ENCODE results near the gene CBX7.
A peak's percentile ranks its signal among the peaks of the same experiment; 100 is the strongest.

CBX7 gene

DNA sequence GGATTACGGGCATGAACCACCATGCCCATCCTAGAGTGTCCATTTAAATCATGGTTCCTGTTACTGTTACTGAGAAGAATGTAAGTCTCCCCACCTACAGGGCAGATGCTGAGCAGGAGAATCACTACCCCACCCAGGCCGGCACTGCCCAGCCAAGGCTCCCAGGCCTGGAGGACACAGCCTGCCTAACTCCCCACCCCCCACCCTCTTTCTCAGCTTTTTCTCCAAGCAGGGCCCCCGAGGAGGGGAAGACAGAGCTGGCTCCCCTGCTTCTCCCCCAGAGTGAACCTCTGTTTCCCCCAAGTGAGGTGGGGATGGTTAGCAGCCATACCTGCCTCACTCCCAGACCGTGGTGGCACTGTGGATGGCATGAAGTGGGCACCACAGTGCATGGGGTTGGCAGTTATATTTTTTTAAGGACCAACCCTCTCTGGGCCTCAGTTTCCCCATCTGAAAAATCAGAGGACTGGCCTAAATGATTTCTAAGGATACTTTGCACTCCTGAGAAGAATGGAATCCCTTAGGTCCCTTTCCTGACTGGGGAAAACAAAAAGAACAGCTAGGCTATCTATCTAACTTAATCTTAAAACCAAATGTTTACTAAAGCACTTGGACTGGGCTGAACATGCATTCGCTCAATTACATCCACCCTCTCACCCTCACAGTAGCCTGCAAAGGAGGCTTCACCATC lies 5.0 kb downstream of the CBX7 start:
- DNase-seq (ENCODE audit: low spot score), result no peak

- DNase-seq (ENCODE audit: low spot score), result no peak
Observed at GRCh38 chr22:39146256-39147101, 6.0 kb downstream of the CBX7 start.

GRCh38 chr22:39144101-39144767 lies 8.2 kb downstream of the CBX7 start:
- peak; percentile 63 for DNase-seq (ENCODE audit: low spot score)

DNA sequence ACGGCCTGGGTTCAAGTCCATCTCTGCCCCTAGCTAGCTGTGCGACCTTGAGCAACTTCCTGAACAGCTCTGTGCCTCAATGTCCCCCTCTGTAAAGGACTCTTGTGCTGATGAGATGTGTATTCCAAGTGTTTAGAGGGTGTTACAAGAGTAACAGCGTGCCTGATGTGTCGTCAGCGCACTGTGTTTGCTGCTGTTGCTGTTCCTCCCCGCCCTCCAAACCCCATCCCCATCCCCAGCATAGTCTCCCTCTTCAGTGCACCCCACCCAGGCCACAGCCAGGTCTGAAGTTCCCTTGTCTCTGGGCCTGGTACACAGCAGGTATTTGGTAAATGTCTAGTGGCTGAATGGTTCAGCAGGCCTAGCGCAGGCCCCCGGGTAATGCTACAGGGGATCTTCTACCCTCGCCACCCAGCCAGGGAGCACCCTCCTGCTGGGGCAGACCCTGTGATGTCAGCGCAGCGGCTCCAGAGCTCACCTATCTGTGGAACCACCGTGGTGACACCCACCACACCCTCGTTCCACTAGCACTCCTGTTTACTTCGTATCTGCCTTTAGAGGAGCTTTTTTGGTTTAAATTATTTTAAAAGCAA lies 10.3 kb downstream of the CBX7 start:
- DNase-seq (ENCODE audit: low spot score), result no peak

DNA sequence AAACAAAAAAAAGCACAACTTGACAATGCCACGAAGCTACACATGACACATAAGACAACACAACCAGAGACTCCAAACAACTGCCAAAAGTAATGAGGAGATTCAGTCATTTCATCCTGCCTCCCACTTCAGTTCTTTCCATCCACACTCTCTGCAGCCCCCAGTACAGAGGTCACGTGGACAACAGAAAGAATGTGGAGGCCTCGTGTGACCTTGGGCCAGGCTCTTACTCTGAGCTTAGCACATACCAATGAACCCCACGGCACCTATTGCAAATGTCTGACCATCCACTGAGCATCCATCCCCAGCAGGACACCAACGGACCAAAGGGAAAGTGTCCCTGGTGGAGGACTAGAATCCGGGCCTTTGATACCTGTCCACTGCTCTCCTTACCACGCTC lies 12.5 kb downstream of the CBX7 start:
- peak; percentile 4 for DNase-seq (ENCODE audit: low spot score)

DNA sequence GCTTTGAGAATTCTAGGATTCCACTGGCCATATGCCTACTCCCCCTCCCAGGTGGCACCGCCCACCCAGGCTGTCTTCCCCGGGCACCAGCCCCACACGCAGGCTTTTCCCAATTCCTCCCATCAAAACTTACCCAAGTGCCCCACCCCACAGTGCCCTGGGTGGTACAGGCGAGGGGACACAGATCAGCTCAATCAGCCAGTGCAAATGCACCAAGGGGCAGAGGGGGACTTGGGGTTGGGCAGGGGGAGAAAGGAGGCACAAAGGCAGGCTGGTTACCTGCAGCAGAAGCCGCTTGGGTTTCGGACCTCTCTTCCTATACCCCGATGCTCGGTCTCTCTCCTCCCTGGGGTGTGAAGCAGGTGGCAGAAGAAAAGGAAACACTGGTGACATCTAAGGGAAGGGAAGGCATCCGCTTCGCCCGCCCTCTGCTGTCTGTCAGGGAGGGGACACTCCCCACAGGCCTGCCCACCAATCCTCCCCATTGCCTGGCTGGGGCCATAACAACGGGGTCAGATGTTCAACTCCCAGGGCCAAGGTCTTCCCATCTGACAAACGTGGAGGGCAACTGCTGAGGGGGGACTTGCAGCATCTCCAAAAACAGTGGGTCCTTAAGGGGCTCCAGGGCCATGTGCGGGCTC lies 14.0 kb downstream of the CBX7 start:
- peak; percentile 4 for DNase-seq (ENCODE audit: low spot score)

DNA sequence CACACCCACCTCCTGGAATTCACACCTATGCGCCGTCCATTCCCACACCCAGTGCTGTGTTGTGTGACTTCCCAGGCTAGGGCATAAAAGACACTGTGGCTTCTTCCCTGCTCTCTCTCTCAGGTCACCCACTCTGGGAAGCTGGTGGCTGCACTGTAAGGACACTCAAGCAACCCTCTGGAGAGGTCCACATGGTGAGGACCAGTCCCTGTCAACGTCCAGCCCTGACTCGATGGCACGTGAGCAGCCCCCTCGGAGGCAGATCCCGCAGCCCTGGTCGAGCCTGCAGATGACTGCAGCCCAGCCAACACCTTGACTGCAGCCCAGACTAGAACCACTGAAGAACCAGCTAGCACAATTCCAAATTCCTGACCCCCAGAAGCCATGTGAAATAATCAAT lies 16.2 kb downstream of the CBX7 start:
- DNase-seq (ENCODE audit: low spot score), result peak; percentile 1

- peak; percentile 62 for DNase-seq (ENCODE audit: low spot score)
Observed at GRCh38 chr22:39135092-39135896, 17.2 kb downstream of the CBX7 start.

- DNase-seq (ENCODE audit: low spot score), result peak; percentile 3
Observed at GRCh38 chr22:39134366-39135091, 18.0 kb downstream of the CBX7 start.

DNA sequence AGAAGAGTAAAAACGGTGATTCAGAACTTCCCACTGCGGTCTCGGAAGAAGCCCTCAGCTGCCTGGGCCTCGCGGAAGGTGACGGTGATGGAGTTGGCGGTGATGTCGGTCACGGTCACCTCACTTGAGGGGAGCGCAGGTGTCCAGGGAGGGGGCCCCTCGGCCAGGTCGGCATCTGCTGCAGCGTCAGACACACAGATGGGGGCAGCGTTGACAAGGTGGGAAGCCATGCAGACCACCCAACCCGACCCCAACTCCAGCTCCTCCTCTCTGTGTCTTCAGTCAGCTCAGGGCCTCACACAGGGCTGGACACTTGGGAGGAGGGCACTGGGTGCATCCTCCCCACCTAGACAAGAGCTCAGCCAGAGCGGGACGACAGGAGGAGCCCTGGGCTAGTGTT lies 18.6 kb downstream of the CBX7 start:
- DNase-seq (ENCODE audit: low spot score), result peak; percentile 3

GRCh38 chr22:39132871-39133524 lies 19.5 kb downstream of the CBX7 start:
- DNase-seq (ENCODE audit: low spot score), result peak; percentile 2

DNA sequence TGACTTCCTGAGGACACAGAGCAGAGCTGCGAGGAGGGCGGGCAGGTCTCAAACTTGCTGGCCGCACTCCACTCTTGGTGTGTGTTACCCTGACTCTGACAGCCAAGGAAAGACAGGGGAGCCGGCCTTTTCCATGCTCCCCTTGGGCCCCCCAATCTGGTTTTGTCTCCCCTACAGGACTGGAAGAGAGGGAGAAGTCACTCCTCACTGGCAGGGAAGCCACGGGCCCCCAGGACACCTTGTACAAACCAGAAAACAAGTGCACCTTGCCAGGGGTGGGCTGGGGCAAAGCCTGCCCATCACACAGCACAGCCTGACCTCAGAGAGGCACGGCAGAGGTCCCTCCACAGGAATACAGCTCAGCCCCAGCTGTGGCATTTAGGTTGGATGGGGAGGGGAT lies 20.2 kb downstream of the CBX7 start:
- DNase-seq (ENCODE audit: low spot score), result peak; percentile 5

- peak; percentile 7 for DNase-seq (ENCODE audit: low spot score)
Observed at GRCh38 chr22:39130892-39131855, 21.3 kb downstream of the CBX7 start.

DNA sequence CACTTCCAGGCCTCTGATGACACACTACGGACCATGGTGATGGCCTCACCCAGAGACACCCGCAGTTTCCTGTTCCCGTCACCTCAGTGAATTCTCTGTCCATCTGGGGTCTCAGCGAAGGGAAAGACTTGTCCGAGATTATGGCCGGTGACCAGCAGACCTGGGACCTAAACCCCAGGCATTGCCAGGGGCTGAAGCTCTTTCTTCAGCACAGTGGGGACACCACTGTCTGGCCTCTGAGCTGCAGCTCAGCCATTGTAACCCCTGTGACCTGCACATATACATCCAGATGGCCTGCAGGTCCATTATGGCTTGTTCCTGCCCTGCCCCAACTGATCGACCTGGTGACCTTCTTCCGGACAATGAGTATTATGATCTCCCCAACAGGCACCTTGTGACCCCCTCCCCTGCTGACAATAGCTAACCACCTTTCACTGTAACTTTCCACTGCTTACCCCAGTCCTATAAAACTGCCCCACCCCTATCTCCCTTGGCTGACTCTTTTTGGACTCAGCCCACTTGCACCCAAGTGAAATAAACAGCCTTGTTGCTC lies 22.3 kb downstream of the CBX7 start:
- no peak for DNase-seq (ENCODE audit: low spot score)

- no peak for DNase-seq (ENCODE audit: low spot score)
Observed at GRCh38 chr22:39129746-39130145, 22.7 kb downstream of the CBX7 start.

DNA sequence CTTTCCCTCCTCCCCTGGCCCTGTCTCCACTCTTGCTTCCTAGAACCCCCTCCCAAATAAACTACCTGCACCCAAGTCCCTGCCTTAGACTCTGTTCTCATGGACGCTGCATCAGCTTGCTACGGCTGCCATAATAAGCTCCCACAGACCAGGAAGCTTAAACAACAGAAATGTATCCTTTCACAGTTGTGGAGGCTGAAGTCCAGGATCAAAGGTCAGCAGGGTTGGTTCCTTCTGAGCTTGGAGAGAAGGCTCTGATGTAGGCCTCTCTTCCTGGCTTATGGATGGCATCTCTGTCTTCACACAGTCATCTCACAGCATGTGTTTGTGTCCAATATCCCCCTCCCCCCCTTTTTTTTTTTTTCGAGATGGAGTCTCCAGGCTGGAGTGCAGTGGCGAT lies 23.4 kb downstream of the CBX7 start:
- DNase-seq (ENCODE audit: low spot score), result no peak

- peak; percentile 4 for DNase-seq (ENCODE audit: low spot score)
Observed at GRCh38 chr22:39128508-39128907, 24.0 kb downstream of the CBX7 start.

GRCh38 chr22:39125622-39126021 lies 26.9 kb downstream of the CBX7 start:
- no peak for DNase-seq (ENCODE audit: low spot score)

All from AG20443 (cell line).